ENCODE results near the gene DSG4.

DNA sequence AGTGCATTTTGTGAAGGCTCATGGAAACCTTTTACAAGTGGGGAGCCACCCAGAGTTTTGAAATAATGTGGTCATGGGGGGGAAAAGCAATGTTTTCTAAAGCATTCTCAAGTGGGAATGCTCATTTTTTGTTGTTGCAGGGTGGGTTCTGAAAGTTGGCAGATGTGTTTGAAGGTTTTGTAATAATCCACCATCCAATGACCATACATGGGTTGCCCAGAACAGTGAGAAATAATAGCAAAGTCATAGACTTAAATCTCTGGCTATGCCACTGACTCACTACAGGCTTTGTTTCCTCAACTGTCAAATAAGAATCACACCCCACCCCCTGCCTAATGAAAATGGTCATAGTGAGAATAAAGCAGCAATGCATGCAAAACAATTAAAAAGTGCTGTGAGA, 73.8 kb downstream of the DSG4 start:
- TF ChIP-seq, protein P1, sequence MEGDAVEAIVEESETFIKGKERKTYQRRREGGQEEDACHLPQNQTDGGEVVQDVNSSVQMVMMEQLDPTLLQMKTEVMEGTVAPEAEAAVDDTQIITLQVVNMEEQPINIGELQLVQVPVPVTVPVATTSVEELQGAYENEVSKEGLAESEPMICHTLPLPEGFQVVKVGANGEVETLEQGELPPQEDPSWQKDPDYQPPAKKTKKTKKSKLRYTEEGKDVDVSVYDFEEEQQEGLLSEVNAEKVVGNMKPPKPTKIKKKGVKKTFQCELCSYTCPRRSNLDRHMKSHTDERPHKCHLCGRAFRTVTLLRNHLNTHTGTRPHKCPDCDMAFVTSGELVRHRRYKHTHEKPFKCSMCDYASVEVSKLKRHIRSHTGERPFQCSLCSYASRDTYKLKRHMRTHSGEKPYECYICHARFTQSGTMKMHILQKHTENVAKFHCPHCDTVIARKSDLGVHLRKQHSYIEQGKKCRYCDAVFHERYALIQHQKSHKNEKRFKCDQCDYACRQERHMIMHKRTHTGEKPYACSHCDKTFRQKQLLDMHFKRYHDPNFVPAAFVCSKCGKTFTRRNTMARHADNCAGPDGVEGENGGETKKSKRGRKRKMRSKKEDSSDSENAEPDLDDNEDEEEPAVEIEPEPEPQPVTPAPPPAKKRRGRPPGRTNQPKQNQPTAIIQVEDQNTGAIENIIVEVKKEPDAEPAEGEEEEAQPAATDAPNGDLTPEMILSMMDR (conservative IDR thresholded peaks at IDR 0.05; ENCODE audit: low read depth, low read length), result no peak
- no peak for TF ChIP-seq EZH2 (IDR thresholded peaks at IDR 0.05; ENCODE audit: borderline replicate concordance, low read depth, low read length, poor library complexity, severe bottlenecking)

All from A673 (cell line).